Activated B cell treated with CpG ODN at 0.5 μM for 24 hours (primary cell): ENCODE measurements around the gene ADAMTS4. TPM values are rescaled to one million over a fixed set of nuclear protein-coding genes. Genes with fewer than 3 reads are reported as not detected.

Experiments
- ATAC-seq: fragments of 200-7000 bp; cut with Tn5 transposase; one replicate; pipeline ENCODE4 v1.10.0; 2021; ENCODE audit warnings: low read depth, mild to moderate bottlenecking, moderate library complexity
- CTCF ChIA-PET: fragments of 350-600 bp; sonication (Branson Sonifier 250); formaldehyde crosslinking; loops from one replicate; lab custom pipeline; 2021; ENCODE audit warnings: antibody characterized with exemption; lab: Charles Lee
- POLR2A ChIA-PET: fragments of 350-600 bp; sonication (Branson Sonifier 250); formaldehyde crosslinking; loops from one replicate; lab custom pipeline; 2021; ENCODE audit warnings: antibody characterized with exemption; lab: Charles Lee
- DNase-seq: peaks from one replicate; pipeline ENCODE4 v3.0.0; 2022
- H3K27ac Mint-ChIP-seq: one replicate; pipeline ENCODE4 v1.8.0; 2020; ENCODE audit warnings: mixed read lengths
- H3K27me3 Mint-ChIP-seq: one replicate; pipeline ENCODE4 v1.8.0; 2021; ENCODE audit warnings: mixed read lengths
- H3K36me3 Mint-ChIP-seq: one replicate; pipeline ENCODE4 v1.8.0; 2021; ENCODE audit warnings: low read depth, mixed read lengths
- H3K4me1 Mint-ChIP-seq: one replicate; pipeline ENCODE4 v1.8.0; 2021; ENCODE audit warnings: mixed read lengths
- H3K4me3 Mint-ChIP-seq: one replicate; pipeline ENCODE4 v1.8.0; 2020; ENCODE audit warnings: mild to moderate bottlenecking, mixed read lengths
- H3K9me3 Mint-ChIP-seq: one replicate; pipeline ENCODE4 v1.8.0; 2020; ENCODE audit warnings: mixed read lengths
- CTCF ChIP-seq: fragments of 200-600 bp; IDR thresholded peaks from one replicate; pipeline ENCODE4 v1.8.0; 2022; ENCODE audit warnings: antibody characterized with exemption, mild to moderate bottlenecking
- intact Hi-C: fragments of 100-400 bp; cut with micrococcal nuclease; formaldehyde crosslinking; loops from one replicate; pipeline ENCODE4 v1.15.1; 2024
- total RNA-seq: library from RNA; stranded (reverse); gene quantifications from 2 replicates; pipeline ENCODE4 v1.2.3, GENCODE V29; 2022

Gene ADAMTS4
- total RNA-seq, 1 donor from 2014 or later, result not detected

GRCh38 chr1:161177112-161177935 is 21.5 kb downstream of the ADAMTS4 start, which contains the start of gene B4GALT3:
TSS of gene B4GALT3 (minus strand) at chr1:161177507. CDS start at chr1:161176060, 1,447 bp downstream.
- DNase-seq (peak; percentile 99), ATAC-seq (peak; percentile 90)
- POLR2A ChIA-PET, result interaction anchor here (0.6 to 4.3 kb wide), 21 partner anchors 9 to 470 kb away, joined by 3 to 42 read pairs (median 5); partner anchors contain the start of genes DEDD, F11R, NDUFS2 and PPOX
- TF ChIP-seq CTCF, result no peak
- peak within 1 kb of the TSS; percentile 99 for H3K27ac Mint-ChIP-seq
- peak within 1 kb of the TSS; percentile 99 for H3K4me3 Mint-ChIP-seq
- peaks cover 64% of the 10 kb centered on the region for H3K4me1 Mint-ChIP-seq
- intact Hi-C loops, result loop anchor here (1.0 kb wide), 5 partner anchors 8 to 48 kb away; partner anchors contain the start of genes DEDD and PPOX
- H3K9me3 Mint-ChIP-seq, result no peaks in the 10 kb centered on the region
- H3K36me3 Mint-ChIP-seq, result peaks cover 42% of the 10 kb centered on the region
- CTCF ChIA-PET, result interaction anchor here (0.6 to 2.8 kb wide), 6 partner anchors 9 to 205 kb away, joined by 3 to 18 read pairs (median 4); partner anchors contain the start of gene PPOX
- H3K27me3 Mint-ChIP-seq, result no peaks in the 10 kb centered on the region

DNA sequence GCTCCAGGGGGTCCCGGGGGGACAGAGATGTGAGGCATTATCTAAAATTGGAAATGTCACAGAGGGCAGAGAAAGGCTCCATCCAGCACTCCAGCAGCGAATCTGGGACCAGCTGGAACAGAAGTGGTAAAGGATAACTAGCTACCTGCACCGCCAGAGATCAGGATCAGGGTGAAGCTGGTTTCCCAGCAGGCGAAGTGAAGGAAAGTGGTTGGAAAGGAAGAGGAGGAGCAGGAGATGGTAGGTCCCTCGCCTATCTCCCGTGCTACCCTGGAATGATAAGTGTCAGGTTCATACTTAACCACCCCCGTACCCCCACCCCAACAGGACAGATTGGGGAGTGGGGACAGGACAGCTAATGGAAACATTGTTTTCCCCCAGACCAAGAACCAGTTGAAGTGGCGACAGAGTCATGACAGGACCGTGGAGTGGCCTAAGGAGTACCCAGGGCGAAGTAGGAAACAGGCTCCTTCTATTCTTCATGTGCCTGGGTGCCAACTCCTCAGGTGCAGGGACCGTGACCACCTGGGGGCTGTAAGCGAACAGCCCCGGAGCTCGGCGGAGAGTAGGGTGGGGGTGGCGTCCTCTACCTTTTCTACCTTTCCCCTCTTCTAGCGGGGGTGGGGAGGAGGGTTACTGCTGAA is 22.3 kb downstream of the ADAMTS4 start:
- POLR2A ChIA-PET, result interaction anchor here (0.6 to 4.3 kb wide), 15 partner anchors 10 to 469 kb away, joined by 3 to 42 read pairs (median 6); partner anchors contain the start of genes DEDD, NDUFS2, PPOX and TOMM40L
- Mint-ChIP-seq H3K27me3 (no peaks in the 10 kb centered on the region), H3K4me3 (peak overlapping the region; percentile 99), H3K9me3 (no peaks in the 10 kb centered on the region), H3K4me1 (peaks cover 57% of the 10 kb centered on the region), H3K27ac (peak overlapping the region; percentile 99), H3K36me3 (peaks cover 50% of the 10 kb centered on the region)
- CTCF ChIA-PET, result interaction anchor here (0.8 to 2.8 kb wide), 3 partner anchors 11 to 205 kb away, joined by 3 to 18 read pairs (median 7); partner anchors contain the start of gene PPOX
- ATAC-seq (no peak), DNase-seq (no peak)
- intact Hi-C loops, result loop anchor here (1.0 kb wide), 5 partner anchors 9 to 49 kb away; partner anchors contain the start of genes DEDD and PPOX
- no peak for TF ChIP-seq CTCF

GRCh38 chr1:161175771-161176453 is 22.9 kb downstream of the ADAMTS4 start:
- peak overlapping the region; percentile 99 for H3K27ac Mint-ChIP-seq
- ATAC-seq (no peak), DNase-seq (no peak)
- intact Hi-C loops, result no loop called here
- ChIA-PET CTCF (interaction anchor here (0.8 to 2.8 kb wide), 3 partner anchors 10 to 206 kb away, joined by 3 to 18 read pairs (median 7); partner anchors contain the start of gene PPOX), POLR2A (interaction anchor here (1.0 to 4.3 kb wide), 10 partner anchors 10 to 469 kb away, joined by 3 to 42 read pairs (median 6); partner anchors contain the start of genes DEDD, NDUFS2, PPOX and UFC1)
- TF ChIP-seq CTCF, result no peak
- H3K9me3 Mint-ChIP-seq, result no peaks in the 10 kb centered on the region
- peaks cover 57% of the 10 kb centered on the region for H3K36me3 Mint-ChIP-seq
- H3K27me3 Mint-ChIP-seq, result no peaks in the 10 kb centered on the region
- peak overlapping the region; percentile 99 for H3K4me3 Mint-ChIP-seq
- peaks cover 53% of the 10 kb centered on the region for H3K4me1 Mint-ChIP-seq

GRCh38 chr1:161174911-161175310 is 23.9 kb downstream of the ADAMTS4 start:
- POLR2A ChIA-PET, result interaction anchor here (4.3 kb wide), 1 partner anchor 9 kb away, joined by 42 read pairs; the partner anchor contains the start of gene PPOX
- H3K27me3 Mint-ChIP-seq, result no peaks in the 10 kb centered on the region
- H3K4me3 Mint-ChIP-seq, result no peak overlapping the region
- intact Hi-C loops, result no loop called here
- no peak for ATAC-seq
- peaks cover 44% of the 10 kb centered on the region for H3K4me1 Mint-ChIP-seq
- CTCF ChIA-PET, result no interaction called here
- no peak for TF ChIP-seq CTCF
- DNase-seq, result no peak
- peaks cover 64% of the 10 kb centered on the region for H3K36me3 Mint-ChIP-seq
- peak overlapping the region; percentile 59 for H3K27ac Mint-ChIP-seq
- H3K9me3 Mint-ChIP-seq, result no peaks in the 10 kb centered on the region
